ENCODE results near the gene CFAP100. TPM values are rescaled to one million over a fixed set of nuclear protein-coding genes. Genes with fewer than 3 reads are reported as not detected.

CFAP100 gene
- polyA plus RNA-seq, 2 donors, result not detected

- peaks cover 8 to 60% of the 10 kb centered on the region in 2 donors for H3K36me3 ChIP-seq (ENCODE audit: control insufficient read depth in 2 of 2, insufficient read depth in 2 of 2, low read length in 1 of 2)
- WGBS, 2 donors, result 93 to 94% methylated on average over 18 of the region's 18 CpGs
Observed at GRCh38 chr3:126436826-126437717, 42.4 kb downstream of the CFAP100 start.

GRCh38 chr3:126438186-126438585 lies 43.5 kb downstream of the CFAP100 start:
- H3K27ac ChIP-seq (ENCODE audit: low read depth in 2 of 2, low read length in 1 of 2), result no peak overlapping the region
- no peaks in the 10 kb centered on the region for H3K9me3 ChIP-seq (ENCODE audit: control insufficient read depth in 2 of 2, insufficient read depth in 1 of 2, low read depth in 1 of 2, low read length in 1 of 2)
- no peaks in the 10 kb centered on the region for H3K4me1 ChIP-seq (ENCODE audit: control insufficient read depth in 2 of 2, insufficient read depth in 2 of 2, low read length in 1 of 2)
- whole genome bisulfite sequencing, 2 donors, result 87 to 89% methylated on average over 8 of the region's 8 CpGs
- no peak overlapping the region for H3K4me3 ChIP-seq (ENCODE audit: low read depth in 1 of 2, low read length in 2 of 2)
- no peaks in the 10 kb centered on the region for H3K27me3 ChIP-seq (ENCODE audit: control insufficient read depth in 1 of 2, insufficient read depth in 2 of 2, low read length in 2 of 2)
- H3K36me3 ChIP-seq (ENCODE audit: control insufficient read depth in 2 of 2, insufficient read depth in 2 of 2, low read length in 1 of 2), result peaks cover 6 to 56% of the 10 kb centered on the region in 2 donors

More at GRCh38 chr3:126436826-126437717, 42.4 kb downstream of the CFAP100 start:
- no peak overlapping the region for H3K4me3 ChIP-seq (ENCODE audit: low read depth in 1 of 2, low read length in 2 of 2)
- no peaks in the 10 kb centered on the region for H3K27me3 ChIP-seq (ENCODE audit: control insufficient read depth in 1 of 2, insufficient read depth in 2 of 2, low read length in 2 of 2)
- H3K4me1 ChIP-seq (ENCODE audit: control insufficient read depth in 2 of 2, insufficient read depth in 2 of 2, low read length in 1 of 2), result no peaks in the 10 kb centered on the region
- no peaks in the 10 kb centered on the region for H3K9me3 ChIP-seq (ENCODE audit: control insufficient read depth in 2 of 2, insufficient read depth in 1 of 2, low read depth in 1 of 2, low read length in 1 of 2)
- no peak overlapping the region for H3K27ac ChIP-seq (ENCODE audit: low read depth in 2 of 2, low read length in 1 of 2)

- no peaks in the 10 kb centered on the region for H3K9me3 ChIP-seq (ENCODE audit: control insufficient read depth in 2 of 2, insufficient read depth in 1 of 2, low read depth in 1 of 2, low read length in 1 of 2)
- H3K27me3 ChIP-seq (ENCODE audit: control insufficient read depth in 1 of 2, insufficient read depth in 2 of 2, low read length in 2 of 2), result no peaks in the 10 kb centered on the region
- WGBS, 2 donors, result 91 to 92% methylated on average over 10 of the region's 10 CpGs
- no peak overlapping the region for H3K4me3 ChIP-seq (ENCODE audit: low read depth in 1 of 2, low read length in 2 of 2)
- H3K4me1 ChIP-seq (ENCODE audit: control insufficient read depth in 2 of 2, insufficient read depth in 2 of 2, low read length in 1 of 2), result no peaks in the 10 kb centered on the region
- H3K27ac ChIP-seq (ENCODE audit: low read depth in 2 of 2, low read length in 1 of 2), result no peak overlapping the region
- peaks cover 7 to 56% of the 10 kb centered on the region in 2 donors for H3K36me3 ChIP-seq (ENCODE audit: control insufficient read depth in 2 of 2, insufficient read depth in 2 of 2, low read length in 1 of 2)
Observed at GRCh38 chr3:126438746-126439145, 44.0 kb downstream of the CFAP100 start.

GRCh38 chr3:126439346-126439967 lies 44.7 kb downstream of the CFAP100 start:
- Histone ChIP-seq H3K27ac (ENCODE audit: low read depth in 2 of 2, low read length in 1 of 2) (no peak overlapping the region), H3K4me3 (ENCODE audit: low read depth in 1 of 2, low read length in 2 of 2) (no peak overlapping the region), H3K9me3 (ENCODE audit: control insufficient read depth in 2 of 2, insufficient read depth in 1 of 2, low read depth in 1 of 2, low read length in 1 of 2) (no peaks in the 10 kb centered on the region), H3K4me1 (ENCODE audit: control insufficient read depth in 2 of 2, insufficient read depth in 2 of 2, low read length in 1 of 2) (no peaks in the 10 kb centered on the region), H3K36me3 (ENCODE audit: control insufficient read depth in 2 of 2, insufficient read depth in 2 of 2, low read length in 1 of 2) (peaks cover 7 to 51% of the 10 kb centered on the region in 2 donors), H3K27me3 (ENCODE audit: control insufficient read depth in 1 of 2, insufficient read depth in 2 of 2, low read length in 2 of 2) (no peaks in the 10 kb centered on the region)
- WGBS, 2 donors, result 93 to 94% methylated on average over 15 of the region's 15 CpGs

GRCh38 chr3:126439968-126440708 lies 45.4 kb downstream of the CFAP100 start:
- Histone ChIP-seq H3K9me3 (ENCODE audit: control insufficient read depth in 2 of 2, insufficient read depth in 1 of 2, low read depth in 1 of 2, low read length in 1 of 2) (no peaks in the 10 kb centered on the region), H3K4me3 (ENCODE audit: low read depth in 1 of 2, low read length in 2 of 2) (no peak overlapping the region), H3K36me3 (ENCODE audit: control insufficient read depth in 2 of 2, insufficient read depth in 2 of 2, low read length in 1 of 2) (peaks cover 7 to 47% of the 10 kb centered on the region in 2 donors), H3K4me1 (ENCODE audit: control insufficient read depth in 2 of 2, insufficient read depth in 2 of 2, low read length in 1 of 2) (no peaks in the 10 kb centered on the region), H3K27ac (ENCODE audit: low read depth in 2 of 2, low read length in 1 of 2) (no peak overlapping the region), H3K27me3 (ENCODE audit: control insufficient read depth in 1 of 2, insufficient read depth in 2 of 2, low read length in 2 of 2) (no peaks in the 10 kb centered on the region)
- WGBS, 2 donors, result 86 to 91% methylated on average over 12 of the region's 12 CpGs

- no peaks in the 10 kb centered on the region for H3K27me3 ChIP-seq (ENCODE audit: control insufficient read depth in 1 of 2, insufficient read depth in 2 of 2, low read length in 2 of 2)
- peaks cover 7 to 45% of the 10 kb centered on the region in 2 donors for H3K36me3 ChIP-seq (ENCODE audit: control insufficient read depth in 2 of 2, insufficient read depth in 2 of 2, low read length in 1 of 2)
- H3K9me3 ChIP-seq (ENCODE audit: control insufficient read depth in 2 of 2, insufficient read depth in 1 of 2, low read depth in 1 of 2, low read length in 1 of 2), result no peaks in the 10 kb centered on the region
- WGBS, 2 donors, result 93 to 96% methylated on average over 9 of the region's 9 CpGs
- H3K4me3 ChIP-seq (ENCODE audit: low read depth in 1 of 2, low read length in 2 of 2), result no peak overlapping the region
- H3K4me1 ChIP-seq (ENCODE audit: control insufficient read depth in 2 of 2, insufficient read depth in 2 of 2, low read length in 1 of 2), result no peaks in the 10 kb centered on the region
- no peak overlapping the region for H3K27ac ChIP-seq (ENCODE audit: low read depth in 2 of 2, low read length in 1 of 2)
Observed at GRCh38 chr3:126440709-126440995, 45.9 kb downstream of the CFAP100 start.

- Histone ChIP-seq H3K4me1 (ENCODE audit: control insufficient read depth in 2 of 2, insufficient read depth in 2 of 2, low read length in 1 of 2) (peaks cover 0 to 3% of the 10 kb centered on the region in 2 donors), H3K27ac (ENCODE audit: low read depth in 2 of 2, low read length in 1 of 2) (no peak overlapping the region), H3K4me3 (ENCODE audit: low read depth in 1 of 2, low read length in 2 of 2) (no peak overlapping the region), H3K36me3 (ENCODE audit: control insufficient read depth in 2 of 2, insufficient read depth in 2 of 2, low read length in 1 of 2) (peaks cover 7 to 39% of the 10 kb centered on the region in 2 donors), H3K27me3 (ENCODE audit: control insufficient read depth in 1 of 2, insufficient read depth in 2 of 2, low read length in 2 of 2) (no peaks in the 10 kb centered on the region), H3K9me3 (ENCODE audit: control insufficient read depth in 2 of 2, insufficient read depth in 1 of 2, low read depth in 1 of 2, low read length in 1 of 2) (no peaks in the 10 kb centered on the region)
- WGBS, 2 donors, result 89% methylated on average over 20 of the region's 20 CpGs
Observed at GRCh38 chr3:126441256-126441880, 46.7 kb downstream of the CFAP100 start.

DNA sequence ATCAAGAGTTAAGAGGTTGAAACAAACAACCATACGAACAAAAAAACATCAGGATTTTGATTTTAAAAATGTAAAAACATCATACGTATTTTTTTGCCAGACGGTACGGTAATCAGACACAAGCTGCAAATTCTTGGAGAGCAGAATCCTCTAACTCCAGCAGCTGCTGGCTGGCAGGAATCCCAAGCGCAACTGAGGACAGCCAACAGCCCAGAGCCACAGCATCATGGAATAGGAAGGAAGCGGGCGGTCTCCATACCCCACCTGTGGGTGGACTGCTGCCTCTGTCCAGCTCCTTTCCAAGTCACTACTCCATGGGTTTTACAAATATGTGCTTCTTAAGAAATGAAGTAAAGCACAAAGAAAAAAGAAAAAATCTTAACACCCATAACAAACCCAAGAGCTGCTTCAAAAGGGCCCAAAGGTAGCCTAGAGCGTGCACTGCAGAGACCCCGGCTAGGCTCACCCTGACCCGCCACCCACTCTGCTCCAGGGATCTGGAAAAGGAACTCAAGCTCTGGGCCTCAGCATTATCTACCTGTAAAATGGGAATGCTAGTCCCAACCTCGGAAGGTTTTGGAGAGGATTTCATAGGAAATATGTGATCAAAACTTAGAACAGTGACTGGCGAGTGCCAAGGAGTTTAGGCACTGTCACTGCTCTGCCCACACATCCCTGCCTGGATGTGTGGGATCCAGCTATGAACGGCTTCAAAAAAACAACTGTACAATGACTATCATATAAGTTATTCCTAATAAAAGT lies 47.6 kb downstream of the CFAP100 start:
- WGBS, 2 donors, result 84 to 86% methylated on average over 13 of the region's 13 CpGs
- Histone ChIP-seq H3K27ac (ENCODE audit: low read depth in 2 of 2, low read length in 1 of 2) (no peak overlapping the region), H3K4me1 (ENCODE audit: control insufficient read depth in 2 of 2, insufficient read depth in 2 of 2, low read length in 1 of 2) (peaks cover 0 to 3% of the 10 kb centered on the region in 2 donors), H3K27me3 (ENCODE audit: control insufficient read depth in 1 of 2, insufficient read depth in 2 of 2, low read length in 2 of 2) (no peaks in the 10 kb centered on the region), H3K4me3 (ENCODE audit: low read depth in 1 of 2, low read length in 2 of 2) (no peak overlapping the region), H3K9me3 (ENCODE audit: control insufficient read depth in 2 of 2, insufficient read depth in 1 of 2, low read depth in 1 of 2, low read length in 1 of 2) (no peaks in the 10 kb centered on the region), H3K36me3 (ENCODE audit: control insufficient read depth in 2 of 2, insufficient read depth in 2 of 2, low read length in 1 of 2) (peaks cover 7 to 32% of the 10 kb centered on the region in 2 donors)

- Histone ChIP-seq H3K27me3 (ENCODE audit: control insufficient read depth in 1 of 2, insufficient read depth in 2 of 2, low read length in 2 of 2) (no peaks in the 10 kb centered on the region), H3K4me3 (ENCODE audit: low read depth in 1 of 2, low read length in 2 of 2) (no peak overlapping the region), H3K27ac (ENCODE audit: low read depth in 2 of 2, low read length in 1 of 2) (no peak overlapping the region), H3K36me3 (ENCODE audit: control insufficient read depth in 2 of 2, insufficient read depth in 2 of 2, low read length in 1 of 2) (peaks cover 7 to 33% of the 10 kb centered on the region in 2 donors), H3K9me3 (ENCODE audit: control insufficient read depth in 2 of 2, insufficient read depth in 1 of 2, low read depth in 1 of 2, low read length in 1 of 2) (no peaks in the 10 kb centered on the region), H3K4me1 (ENCODE audit: control insufficient read depth in 2 of 2, insufficient read depth in 2 of 2, low read length in 1 of 2) (peaks cover 3 to 5% of the 10 kb centered on the region in 2 donors)
- 86 to 93% methylated on average over 3 of the region's 3 CpGs for WGBS, 2 donors
Observed at GRCh38 chr3:126442856-126443242, 48.1 kb downstream of the CFAP100 start.
